Posterior vena cava (tissue), 2 donors: Measurements from ENCODE around the gene GCNT3. TPM values are rescaled to one million over a fixed set of nuclear protein-coding genes. Genes with fewer than 3 reads are reported as not detected.

Source experiments
- DNase-seq: peaks from one replicate; pipeline ENCODE4 v3.0.0-alpha.2; 2020; ENCODE audit warnings: low spot score
- intact Hi-C, 2 donors: fragments of 100-400 bp; cut with DNase I; formaldehyde crosslinking; loops; one replicate each; pipeline versions ENCODE4 v1.14.1 to v1.14.2; 2022 to 2023
- long read RNA-seq, 2 donors: library from polyadenylated mRNA; unstranded; transcript quantifications; one replicate each; pipeline ENCODE4 v2.0.0, GENCODE V29; 2020 to 2021
- total RNA-seq, 2 donors: library from RNA; stranded (reverse); fragmentation: NEBNext Ultra II Directional; extraction: Animal tissue kit (Norgen Biotek cat#: 25700); gene quantifications; one replicate each; pipeline ENCODE4 v1.2.1, GENCODE V29; 2021
- donor health status: DM: yes; HTN: yes; CAD: no.
- donor health status: DM: yes; HTN: yes; CAD: no.

GCNT3 gene
- not detected for total RNA-seq
- long read RNA-seq, donor 1 = 0 reads
- long read RNA-seq, donor 2 = 0 reads

GRCh38 chr15:59611276-59612260, at the start of gene GCNT3:
TSS of gene GCNT3 (plus strand) at chr15:59611783. CDS start at chr15:59618239, 6,456 bp downstream.
- no peak for DNase-seq
- intact Hi-C loops = no loop called here

- intact Hi-C loops = loop anchor here in 1 of 2 donors (5.0 kb wide), 1 partner anchor 1540 kb away; no protein-coding TSS in a partner anchor
- DNase-seq = no peak
Measured at GRCh38 chr15:59562448-59563186, 49.0 kb upstream of the GCNT3 start.

- intact Hi-C loops = no loop called here
Measured at GRCh38 chr15:59565299-59565698, 46.3 kb upstream of the GCNT3 start.

GRCh38 chr15:59567324-59567723, 44.3 kb upstream of the GCNT3 start:
- intact Hi-C loops = no loop called here
- DNase-seq = no peak

More at GRCh38 chr15:59565299-59565698, 46.3 kb upstream of the GCNT3 start:
- no peak for DNase-seq

GRCh38 chr15:59569477-59569876, 42.1 kb upstream of the GCNT3 start:
- intact Hi-C loops = no loop called here
- DNase-seq = no peak

- DNase-seq = no peak
- intact Hi-C loops = no loop called here
Measured at GRCh38 chr15:59570315-59570714, 41.3 kb upstream of the GCNT3 start.

GRCh38 chr15:59571606-59572005, 40.0 kb upstream of the GCNT3 start:
- no peak for DNase-seq
- intact Hi-C loops = no loop called here

- no peak for DNase-seq
- intact Hi-C loops = no loop called here
Measured at GRCh38 chr15:59583088-59583487, 28.5 kb upstream of the GCNT3 start.

GRCh38 chr15:59587085-59587826, 24.3 kb upstream of the GCNT3 start:
- intact Hi-C loops = no loop called here
- DNase-seq = no peak

GRCh38 chr15:59590027-59590426, 21.6 kb upstream of the GCNT3 start:
- intact Hi-C loops = no loop called here
- DNase-seq = no peak

GRCh38 chr15:59591356-59591755, 20.2 kb upstream of the GCNT3 start:
- intact Hi-C loops = no loop called here
- DNase-seq = no peak

GRCh38 chr15:59594493-59594942, 17.1 kb upstream of the GCNT3 start:
- intact Hi-C loops = no loop called here
- DNase-seq = no peak

GRCh38 chr15:59594991-59595390, 16.6 kb upstream of the GCNT3 start:
- intact Hi-C loops = no loop called here
- no peak for DNase-seq

- no peak for DNase-seq
Measured at GRCh38 chr15:59595434-59595915, 16.1 kb upstream of the GCNT3 start.

GRCh38 chr15:59596640-59597039, 14.9 kb upstream of the GCNT3 start:
- intact Hi-C loops = no loop called here
- DNase-seq = no peak

More at GRCh38 chr15:59595434-59595915, 16.1 kb upstream of the GCNT3 start:
- intact Hi-C loops = no loop called here

- no peak for DNase-seq
- intact Hi-C loops = no loop called here
Measured at GRCh38 chr15:59598461-59598860, 13.1 kb upstream of the GCNT3 start.

GRCh38 chr15:59605994-59606393, 5.6 kb upstream of the GCNT3 start:
- no peak for DNase-seq
- intact Hi-C loops = no loop called here

GRCh38 chr15:59609730-59610712, 1.6 kb upstream of the GCNT3 start:
- DNase-seq = no peak
- intact Hi-C loops = no loop called here
